Measurements from ENCODE around the gene FH.

The FH gene

DNA sequence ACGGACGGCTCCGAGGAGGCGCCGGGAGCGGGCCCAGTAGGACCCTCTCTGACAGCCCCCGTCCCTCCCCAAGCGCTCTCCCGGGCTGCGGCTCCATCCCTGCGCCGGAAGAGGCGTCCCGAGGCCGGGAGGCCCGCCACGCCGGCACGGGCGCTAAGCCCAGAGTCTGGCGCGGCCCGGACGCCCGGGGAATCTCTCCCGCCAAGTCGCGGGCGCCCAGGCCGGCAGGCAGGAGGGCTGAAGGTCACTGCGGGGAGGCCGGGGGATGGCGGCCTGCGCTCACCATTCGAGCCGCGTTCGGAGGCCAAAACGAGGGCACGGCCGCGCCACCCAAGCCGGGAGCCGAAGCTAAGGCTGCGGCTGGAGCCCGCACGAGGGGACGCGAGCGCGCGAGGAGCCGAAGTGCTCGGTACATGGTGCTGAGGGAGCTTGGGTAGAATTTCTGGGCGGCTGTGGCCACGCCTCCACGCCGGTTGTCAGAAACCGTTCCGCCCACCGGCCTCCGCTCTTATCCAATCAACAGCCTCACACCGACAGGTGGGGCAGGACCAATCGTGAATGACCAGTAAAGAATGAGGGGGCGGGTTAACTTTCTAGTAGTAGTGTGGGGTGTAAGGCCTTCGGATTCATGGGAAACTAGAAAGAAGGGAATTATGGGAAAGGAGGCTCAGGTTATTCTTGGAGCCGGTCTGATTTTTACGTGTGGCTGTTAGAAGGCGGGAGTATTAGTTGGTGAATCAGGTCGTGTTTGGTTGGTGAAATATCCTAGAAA, at the start of gene FH:
Gene FH (minus strand): TSS at position 448 of the 772 bp plus-strand sequence. CDS start 33 bp downstream, at position 415.
- peak; percentile 90 for DNase-seq

GRCh38 chr1:241560849-241561187, 41.3 kb upstream of the FH start:
- DNase-seq = no peak

DNA sequence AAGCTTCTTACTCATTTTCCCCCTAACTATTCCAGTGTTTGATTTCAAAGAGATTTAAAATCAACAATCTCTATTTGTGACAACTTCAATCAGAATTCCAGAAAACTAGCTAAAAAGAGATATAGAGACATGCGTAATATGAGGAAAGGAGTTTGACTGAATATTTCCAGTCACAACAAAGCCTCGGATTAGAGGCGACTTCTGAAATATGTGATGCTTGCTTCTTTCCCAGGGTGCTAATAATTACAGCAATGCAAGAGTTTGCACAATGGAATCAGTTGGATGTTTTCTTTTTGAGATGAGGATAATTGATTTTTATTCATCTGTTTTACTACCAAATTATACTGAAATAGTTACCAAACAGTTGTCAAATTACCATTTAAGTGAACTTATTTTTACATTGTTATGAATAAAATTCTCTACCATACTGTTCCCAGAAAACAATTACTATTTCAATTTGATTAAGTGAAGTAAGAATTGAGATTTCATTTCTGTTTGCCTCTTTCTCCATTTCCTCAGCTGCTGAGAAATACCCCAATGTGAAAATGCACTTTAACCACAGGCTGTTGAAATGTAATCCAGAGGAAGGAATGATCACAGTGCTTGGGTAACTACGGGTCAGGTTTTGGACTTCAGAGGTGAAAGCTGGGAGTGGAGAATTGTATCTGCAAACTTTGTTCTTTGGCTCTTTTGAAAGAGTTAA, 40.7 kb upstream of the FH start:
- no peak for DNase-seq

DNA sequence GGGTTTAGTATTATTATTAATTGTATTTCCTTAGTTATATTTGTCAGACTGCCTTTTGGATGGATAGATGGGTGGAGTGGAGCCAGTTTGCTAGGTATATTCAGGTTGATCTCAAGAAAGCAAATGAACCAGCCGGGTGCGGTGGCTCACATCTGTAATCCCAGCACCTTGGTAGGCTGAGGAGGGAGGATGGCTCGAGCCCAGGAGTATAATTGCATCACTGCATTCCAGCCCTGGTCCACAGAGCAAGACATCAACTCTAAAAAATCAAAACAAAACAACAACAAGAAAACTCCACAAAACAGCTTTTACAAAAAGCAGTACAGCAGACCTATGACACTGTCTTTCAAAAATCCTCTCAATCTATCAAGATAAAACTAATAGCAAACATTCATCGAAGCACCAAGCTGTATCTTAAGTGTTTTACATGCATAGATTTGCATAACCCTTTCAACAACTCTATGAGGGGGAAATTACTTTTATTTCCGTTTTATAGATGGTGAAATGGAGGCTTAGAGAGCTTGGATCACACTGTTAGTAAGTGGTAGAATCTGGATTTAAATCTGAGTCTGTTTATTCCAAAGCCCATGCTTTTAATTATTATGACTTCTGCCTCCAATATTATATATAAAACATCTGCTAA, 38.1 kb upstream of the FH start:
- DNase-seq = no peak

- no peak for DNase-seq
Measured at GRCh38 chr1:241557031-241557430, 37.5 kb upstream of the FH start.

DNA sequence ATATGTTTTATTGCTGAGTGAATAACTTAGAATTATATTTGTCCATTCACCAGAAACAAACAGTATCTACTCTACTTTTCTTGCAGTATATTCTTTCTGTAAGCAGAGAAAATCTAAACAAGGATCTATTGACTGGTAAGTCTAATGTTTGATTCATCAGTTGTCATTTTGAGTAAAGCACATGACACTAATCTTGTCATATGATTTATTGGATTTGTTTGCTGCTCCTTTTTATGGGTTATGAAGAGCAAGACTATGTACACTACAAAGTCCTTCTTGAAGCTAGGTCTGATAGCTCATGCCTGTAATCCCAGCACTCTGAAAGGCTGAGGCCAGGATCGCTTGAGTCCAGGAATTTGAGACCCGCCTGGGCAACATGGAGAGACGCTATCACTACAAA, 36.0 kb upstream of the FH start:
- no peak for DNase-seq

- no peak for DNase-seq
Measured at GRCh38 chr1:241553886-241554592, 34.5 kb upstream of the FH start.

DNA sequence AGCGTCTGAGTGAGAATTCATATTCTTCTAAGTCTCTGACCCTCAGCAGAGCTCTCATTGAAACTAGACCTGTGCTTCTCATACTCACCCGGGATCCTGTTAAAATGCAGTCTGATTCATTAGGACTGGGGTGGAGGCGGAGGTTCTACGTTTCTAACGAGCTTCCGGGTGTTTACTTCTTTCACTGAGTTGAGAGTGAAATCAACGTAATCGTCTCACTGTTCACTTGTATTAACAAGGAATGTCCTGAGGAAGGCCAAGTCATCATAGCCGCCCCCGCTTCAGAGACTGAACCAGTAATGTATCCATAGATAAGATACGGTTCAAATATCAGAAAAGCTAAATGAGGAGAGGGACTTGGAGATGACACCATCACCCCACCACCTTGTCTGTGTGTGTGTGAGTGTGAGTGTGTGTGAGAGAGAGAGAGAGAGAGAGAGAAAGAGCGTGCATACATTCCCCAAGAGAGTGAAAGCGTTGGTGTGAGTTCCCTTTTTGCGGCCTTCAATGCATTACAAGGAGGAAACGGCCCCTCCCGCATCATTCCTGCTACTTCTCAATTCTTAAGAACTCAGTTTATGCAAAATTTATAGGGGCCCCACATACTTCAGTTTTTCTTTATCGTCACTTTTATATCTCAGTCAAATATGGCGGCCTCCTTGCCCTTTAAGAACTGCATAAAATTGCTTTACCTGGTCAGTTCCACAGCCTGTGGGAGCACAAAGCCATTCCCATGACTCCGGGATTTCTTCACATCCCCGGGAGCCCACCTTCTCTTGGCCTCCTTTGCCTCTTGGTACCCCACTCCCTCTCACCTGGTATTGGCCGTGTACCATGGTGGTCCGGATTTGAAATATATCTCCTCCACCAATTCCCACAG, 32.4 kb upstream of the FH start:
- DNase-seq = peak; percentile 33

GRCh38 chr1:241550318-241550717, 30.8 kb upstream of the FH start:
- no peak for DNase-seq

GRCh38 chr1:241548008-241548407, 28.5 kb upstream of the FH start:
- DNase-seq = no peak

- no peak for DNase-seq
Measured at GRCh38 chr1:241542199-241542907, 22.8 kb upstream of the FH start.

GRCh38 chr1:241536969-241537368, 17.4 kb upstream of the FH start:
- no peak for DNase-seq

DNA sequence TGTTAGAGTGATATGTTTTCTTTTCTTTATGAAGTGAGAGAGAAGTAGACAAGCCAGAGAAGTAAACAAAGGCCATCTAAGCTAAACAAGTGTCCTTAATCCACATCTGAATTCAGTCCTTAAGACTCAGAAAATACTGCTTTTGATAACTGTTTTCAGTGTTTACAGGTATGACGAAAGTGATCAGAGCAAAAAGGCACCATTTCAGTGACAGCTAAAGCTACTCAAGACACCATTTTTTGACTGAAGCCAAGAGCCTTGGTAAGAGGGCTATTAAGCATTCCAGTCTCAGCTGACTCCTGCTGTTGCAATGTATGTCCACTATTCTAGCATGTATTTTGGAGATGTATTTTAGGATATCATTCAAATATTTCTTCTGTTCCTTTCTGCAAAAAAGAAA, 16.7 kb upstream of the FH start:
- DNase-seq = no peak

GRCh38 chr1:241533326-241534115, 14.0 kb upstream of the FH start:
- DNase-seq = no peak

DNA sequence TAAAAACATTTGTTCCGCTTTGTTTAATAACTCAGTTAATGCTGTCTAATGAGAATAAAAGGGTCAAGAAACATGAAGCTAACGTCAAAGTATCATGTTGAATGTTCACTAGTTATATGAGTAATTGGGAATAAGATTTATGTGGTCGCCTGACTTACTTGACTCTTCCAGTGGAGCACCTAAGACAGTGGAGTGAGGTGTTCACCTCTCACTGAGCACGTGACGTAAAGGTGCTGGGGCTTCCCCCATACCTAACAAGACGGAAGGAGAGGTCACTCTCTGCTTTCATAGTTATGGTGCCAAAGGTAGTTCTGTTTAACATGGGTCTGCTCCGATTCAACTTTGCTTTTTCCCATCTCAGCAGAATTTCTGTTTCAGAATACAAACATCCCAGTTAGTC, 13.3 kb upstream of the FH start:
- DNase-seq = no peak

DNA sequence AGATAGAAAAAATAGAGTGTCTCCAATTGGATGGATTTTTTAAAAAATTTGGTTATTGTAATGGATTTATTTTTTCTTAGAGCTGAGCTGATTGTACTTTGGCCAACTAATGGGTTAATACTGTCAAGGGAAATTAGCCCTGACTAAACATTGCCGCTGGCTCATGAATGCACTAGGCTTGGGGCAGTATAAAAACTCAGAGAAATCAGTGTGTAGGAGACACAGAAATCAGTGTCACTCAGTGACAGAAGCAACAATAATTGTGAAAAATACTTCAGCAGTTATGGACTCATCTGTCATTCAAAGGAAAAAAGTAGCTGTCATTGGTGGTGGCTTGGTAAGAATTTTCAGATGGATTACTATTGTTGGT, 12.6 kb upstream of the FH start, which contains the start of gene KMO:
Gene KMO (plus strand): TSS at position 217 of the 370 bp plus-strand sequence. CDS start 67 bp downstream, at position 284.
- no peak for DNase-seq

GRCh38 chr1:241531195-241532161, 11.9 kb upstream of the FH start:
- no peak for DNase-seq

DNA sequence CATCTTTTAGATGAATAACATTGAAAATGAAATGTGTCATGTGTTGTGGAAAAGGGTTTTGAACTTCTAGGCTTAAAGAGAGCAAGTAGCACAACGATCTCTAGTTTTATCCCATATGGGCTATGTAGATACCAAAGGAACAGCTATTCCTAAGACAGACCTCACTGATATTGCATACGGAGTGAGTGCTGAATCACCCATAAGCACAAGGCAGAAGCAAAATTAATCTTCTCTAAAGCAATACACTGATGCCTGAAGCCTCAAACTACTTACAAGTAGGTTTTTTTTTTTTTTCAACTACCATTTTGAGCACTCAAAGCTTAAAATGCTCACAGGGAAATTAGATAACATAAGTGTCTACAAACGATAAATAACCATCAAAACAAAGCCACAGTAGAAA, 7.6 kb upstream of the FH start:
- DNase-seq = no peak

- no peak for DNase-seq
Measured at GRCh38 chr1:241525026-241525425, 5.5 kb upstream of the FH start.

- no peak for DNase-seq
Measured at GRCh38 chr1:241521718-241522117, 2.2 kb upstream of the FH start.
